ENCODE results near the gene ZBTB20.

ZBTB20 gene

GRCh38 chr3:114664006-114664405, 483.1 kb downstream of the ZBTB20 start:
- no peak for DNase-seq

DNA sequence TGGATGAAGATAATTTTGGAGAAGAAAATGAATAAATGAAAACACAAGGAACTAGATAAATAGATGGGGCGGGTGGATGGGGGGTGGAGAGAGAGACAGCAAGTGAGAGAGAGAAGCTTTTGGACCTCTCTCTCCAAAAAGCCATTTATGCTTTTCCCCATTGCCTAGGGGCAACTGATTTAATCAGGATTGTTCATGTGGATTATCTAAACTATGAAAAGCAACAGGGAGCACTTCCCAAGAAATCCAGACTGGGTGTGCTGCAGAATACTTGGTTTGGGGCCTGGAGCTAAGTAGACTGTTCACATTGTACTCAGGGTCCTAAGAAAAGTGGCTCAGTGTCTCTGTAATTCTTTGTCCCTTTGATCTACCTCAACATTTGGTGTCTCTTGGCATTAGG, 486.3 kb downstream of the ZBTB20 start:
- no peak for DNase-seq

DNA sequence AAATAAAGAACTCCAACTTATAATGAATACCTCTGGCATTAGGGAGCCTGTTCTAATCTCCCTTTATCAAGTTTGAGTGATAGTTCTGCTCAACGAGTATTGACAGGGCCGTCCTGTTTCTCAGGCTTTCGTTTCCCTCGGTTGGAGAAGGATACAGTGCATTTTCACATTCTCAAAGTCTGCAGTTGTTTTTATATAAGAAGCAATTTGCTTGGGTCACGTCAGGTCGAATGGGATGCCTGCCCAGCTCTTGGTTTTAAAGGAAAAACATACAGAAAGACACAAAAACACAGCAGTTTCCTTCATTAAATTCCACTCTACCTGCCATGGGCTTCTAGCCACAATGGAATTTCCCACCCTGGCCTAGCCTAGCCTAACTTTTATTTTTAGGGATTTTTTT, 487.0 kb downstream of the ZBTB20 start:
- no peak for DNase-seq

GRCh38 chr3:114659109-114660061, 487.7 kb downstream of the ZBTB20 start:
- DNase-seq: no peak

DNA sequence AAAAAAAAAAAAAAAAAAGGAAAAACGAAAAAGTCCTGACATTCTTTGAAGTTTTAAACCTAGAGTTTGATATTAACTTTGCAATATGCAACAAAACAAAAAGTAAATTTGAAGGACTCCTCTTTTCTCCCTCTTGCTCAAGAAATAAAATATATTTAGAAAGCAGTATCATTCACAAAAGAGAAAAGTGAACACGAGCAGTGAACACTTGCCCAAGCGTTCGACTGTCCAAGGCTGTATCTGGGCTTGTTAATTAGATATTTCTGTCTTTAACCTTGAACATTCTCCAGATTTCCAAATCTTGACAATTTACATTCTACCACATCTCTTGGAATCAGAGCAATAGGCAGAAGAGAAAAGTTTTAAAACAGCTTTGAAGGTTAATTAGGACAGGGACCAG, 495.5 kb downstream of the ZBTB20 start:
- no peak for DNase-seq

DNA sequence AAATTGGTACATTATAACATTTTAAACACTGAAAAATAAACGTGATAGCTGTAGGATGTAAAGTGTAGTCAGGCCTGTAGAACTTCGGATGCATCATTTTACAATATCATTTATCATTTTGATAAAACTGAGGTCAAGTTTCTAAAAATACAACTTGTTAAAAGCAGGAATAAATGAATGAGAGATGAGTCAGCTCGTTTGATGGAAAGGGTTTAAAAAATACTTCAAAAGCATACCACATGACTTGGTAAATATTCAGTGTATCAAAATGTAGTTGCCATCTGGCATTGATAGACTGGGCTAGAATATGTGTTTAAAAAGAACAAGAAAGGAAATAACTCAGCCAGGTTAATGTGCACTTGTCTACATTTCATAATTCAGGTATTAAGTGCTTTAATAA, 496.3 kb downstream of the ZBTB20 start:
- no peak for DNase-seq

DNA sequence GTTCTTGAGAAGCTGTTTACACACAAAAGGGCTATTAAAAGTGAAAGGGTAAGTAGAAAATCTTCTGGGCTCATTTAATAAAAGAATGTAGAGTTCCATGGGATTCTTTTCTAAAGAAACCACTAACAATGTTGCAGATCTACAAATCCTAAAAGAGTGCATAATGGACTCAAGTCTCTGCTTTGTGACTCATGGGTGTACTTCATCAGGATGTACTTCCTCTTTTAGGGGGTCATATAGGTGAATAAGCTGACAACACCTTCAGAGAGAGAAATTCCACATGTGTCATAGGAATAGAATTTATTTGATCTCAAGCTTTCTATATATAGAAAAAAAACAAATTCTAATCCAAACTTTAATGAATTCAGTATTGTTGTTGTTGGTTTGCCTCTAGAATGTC, 497.8 kb downstream of the ZBTB20 start:
- no peak for DNase-seq

- DNase-seq: no peak
These were observed 500.6 kb downstream of the ZBTB20 start for GRCh38 chr3:114646526-114646925.

GRCh38 chr3:114645392-114645791, 501.7 kb downstream of the ZBTB20 start:
- no peak for DNase-seq

DNA sequence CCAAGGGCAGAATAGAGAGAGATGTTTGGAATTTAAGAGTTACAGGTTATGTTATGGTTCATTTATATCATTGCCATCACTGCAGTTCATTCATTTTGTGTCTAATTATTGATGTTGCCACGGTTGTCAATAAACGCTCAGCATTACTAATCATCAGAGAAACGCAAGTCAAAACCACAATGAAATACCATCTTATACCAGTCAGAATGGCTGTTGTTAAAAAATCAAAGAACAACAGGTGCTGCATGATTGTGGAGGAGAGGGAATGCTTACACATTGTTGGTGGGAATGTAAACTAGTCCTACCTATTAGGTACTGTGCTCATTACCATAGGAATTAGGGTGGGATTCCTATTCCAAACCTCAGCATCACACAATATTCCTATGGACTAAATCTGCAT, 502.7 kb downstream of the ZBTB20 start:
- no peak for DNase-seq

DNA sequence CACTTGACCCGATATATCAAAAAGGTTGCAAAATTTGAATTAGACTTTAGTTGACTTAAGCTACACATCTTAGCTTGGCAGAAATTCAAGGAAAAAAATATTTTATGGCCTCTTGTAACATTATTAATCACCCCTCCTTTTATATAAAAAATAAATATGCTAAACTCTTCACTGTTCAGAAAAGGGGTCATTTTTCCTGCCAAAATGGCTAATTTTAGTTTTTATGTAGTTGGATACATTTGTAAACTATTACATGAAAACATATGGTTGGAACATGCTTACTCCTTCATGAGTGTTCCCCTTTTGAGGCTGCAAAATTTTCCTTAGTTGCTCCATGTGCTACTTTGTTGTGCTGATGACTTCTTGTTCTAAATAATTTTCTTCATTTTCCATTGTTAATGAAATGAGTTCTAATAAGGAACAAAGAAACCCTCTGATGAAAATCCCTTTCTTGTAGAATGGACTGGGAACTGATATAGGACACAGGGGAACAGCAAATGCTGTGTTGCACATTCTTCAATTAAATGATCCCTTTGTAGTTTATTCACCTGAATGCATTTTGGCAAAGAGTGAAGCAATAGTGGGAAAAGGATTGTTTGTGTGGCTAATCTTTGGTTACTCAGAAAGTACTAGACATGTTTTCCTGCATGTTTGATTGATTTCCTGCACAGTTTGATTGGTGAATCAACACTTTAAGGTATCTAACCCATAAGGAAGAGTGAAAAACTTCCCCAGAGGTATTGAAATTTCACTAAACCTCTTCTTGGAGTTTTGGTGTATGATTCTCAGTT, 503.9 kb downstream of the ZBTB20 start:
- no peak for DNase-seq

DNA sequence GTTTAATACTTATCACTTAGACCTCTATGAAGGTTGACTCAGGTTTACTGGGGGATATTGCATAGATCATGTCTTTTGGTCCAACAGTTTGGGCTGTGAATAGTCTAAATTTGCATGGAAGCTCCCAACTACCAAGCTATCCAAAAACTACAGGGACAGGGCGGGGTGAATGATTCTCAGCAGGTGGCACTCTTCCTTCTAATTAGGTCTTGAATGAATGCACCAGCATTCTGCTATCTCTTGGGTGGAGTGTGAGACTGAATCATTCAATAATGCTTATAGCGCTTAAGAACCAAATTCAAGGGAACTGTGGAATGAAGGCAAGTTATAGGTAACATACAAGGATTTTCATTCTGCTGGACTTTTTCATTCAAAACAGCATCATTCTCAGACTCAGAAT, 507.0 kb downstream of the ZBTB20 start:
- no peak for DNase-seq

- no peak for DNase-seq
These were observed 507.9 kb downstream of the ZBTB20 start for GRCh38 chr3:114639171-114639570.

DNA sequence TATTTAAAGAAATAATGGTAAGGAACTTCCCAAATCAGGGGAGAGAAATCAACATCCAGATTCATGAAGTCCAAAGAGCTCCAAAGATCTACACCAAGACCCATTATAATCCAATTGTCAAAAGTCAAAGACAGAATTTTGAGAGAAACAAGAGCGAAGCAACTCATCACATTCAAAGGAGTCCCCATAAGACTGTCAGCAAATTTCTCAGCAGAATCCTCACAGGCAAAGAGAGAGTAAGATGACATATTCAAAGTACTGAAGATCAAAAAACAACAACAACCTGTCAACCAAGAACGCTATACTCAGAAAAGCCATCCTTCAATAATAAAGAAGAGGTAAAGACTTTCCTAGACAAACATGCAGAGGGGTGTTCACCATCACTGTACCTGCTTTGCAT, 511.2 kb downstream of the ZBTB20 start:
- no peak for DNase-seq

- no peak for DNase-seq
These were observed 512.5 kb downstream of the ZBTB20 start for GRCh38 chr3:114634635-114635034.

- DNase-seq: no peak
These were observed 514.2 kb downstream of the ZBTB20 start for GRCh38 chr3:114632757-114633424.

- no peak for DNase-seq
These were observed 519.3 kb downstream of the ZBTB20 start for GRCh38 chr3:114627770-114628169.

- no peak for DNase-seq
These were observed 520.3 kb downstream of the ZBTB20 start for GRCh38 chr3:114626751-114627150.

- no peak for DNase-seq
These were observed 522.4 kb downstream of the ZBTB20 start for GRCh38 chr3:114624571-114625181.

GRCh38 chr3:114624047-114624445, 523.0 kb downstream of the ZBTB20 start:
- no peak for DNase-seq

DNA sequence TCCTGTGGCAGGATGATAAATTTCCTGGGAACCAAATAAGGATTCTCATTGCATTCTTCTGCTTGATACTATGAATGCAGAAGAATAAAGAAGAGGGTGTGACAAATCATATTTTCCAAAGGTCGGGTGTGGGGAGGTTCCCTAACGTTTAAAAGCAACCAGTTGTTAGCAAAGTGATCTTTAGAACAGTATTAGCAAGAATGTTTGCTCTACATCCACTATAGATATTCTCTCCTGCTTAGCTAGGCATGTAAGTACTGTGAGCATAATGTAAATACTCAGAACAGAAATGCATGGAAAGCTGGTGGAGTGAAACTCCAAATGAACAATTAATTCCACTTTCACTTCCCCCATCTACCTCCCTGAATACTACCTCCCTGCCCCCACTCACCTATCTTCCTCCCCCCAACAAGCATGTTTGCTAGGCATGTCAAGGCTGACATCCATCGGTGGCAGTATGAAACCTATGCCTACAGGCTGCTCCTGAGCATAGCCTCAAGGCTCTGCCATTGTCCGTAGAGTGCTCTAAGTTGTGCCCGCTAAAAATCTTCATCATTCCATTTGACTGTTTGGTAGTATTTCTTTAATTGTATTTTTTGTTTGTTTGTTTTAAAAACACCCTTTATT, 523.6 kb downstream of the ZBTB20 start:
- DNase-seq: no peak

- DNase-seq: no peak
These were observed 525.1 kb downstream of the ZBTB20 start for GRCh38 chr3:114622001-114622400.
